Panc1 (cell line): ENCODE data around the gene PARP8. TPM values are rescaled to one million over a fixed set of nuclear protein-coding genes. Genes with fewer than 3 reads are reported as not detected.

ENCODE experiments used
- ATAC-seq: fragments of 200-7000 bp; cut with Tn5 transposase; 2 replicates; pipeline ENCODE4 v1.9.1; 2020; ENCODE audit warnings: mild to moderate bottlenecking, moderate library complexity
- BruUV-seq: library from RNA; stranded (reverse); fragments of 400-500 nt; replicated peaks from 2 replicates; lab custom pipeline; 2021; lab: Mats Ljungman, UMichigan
- CTCF ChIA-PET: fragments of 300-600 bp; sonication (Branson Sonifier 250); formaldehyde crosslinking; loops from one replicate; lab custom pipeline; 2022; ENCODE audit warnings: antibody characterized with exemption; lab: Charles Lee
- POLR2A ChIA-PET: fragments of 300-600 bp; sonication (Branson Sonifier 250); formaldehyde crosslinking; loops from one replicate; lab custom pipeline; 2022; ENCODE audit warnings: antibody characterized with exemption; lab: Charles Lee
- DNase-seq: peaks from one replicate; pipeline ENCODE4 v3.0.0-alpha.2; 2010; ENCODE audit warnings: low read depth, low spot score
- H3K27ac ChIP-seq: 2 replicates; pipeline ENCODE4 v1.5.1; 2011; ENCODE audit warnings: mild to moderate bottlenecking, low read length, inconsistent platforms
- H3K27me3 ChIP-seq: fragments of 200-500 bp; sonication (Bioruptor generic); 2 replicates; pipeline ENCODE4 v1.6.0; 2014; ENCODE audit warnings: low read length, inconsistent platforms; ENCODE audit not compliant: control insufficient read depth, insufficient read depth
- H3K36me3 ChIP-seq: fragments of 200-500 bp; sonication (Bioruptor generic); 2 replicates; pipeline ENCODE4 v1.5.1; 2014; ENCODE audit warnings: inconsistent platforms, mild to moderate bottlenecking, low read length, moderate library complexity; ENCODE audit not compliant: control insufficient read depth, insufficient read depth
- H3K4me1 ChIP-seq: 2 replicates; pipeline ENCODE4 v1.5.1; 2011; ENCODE audit warnings: inconsistent platforms, mild to moderate bottlenecking, low read length, moderate library complexity; ENCODE audit not compliant: control insufficient read depth, insufficient read depth
- H3K4me3 ChIP-seq, 2 experiments: 2 replicates each; pipeline ENCODE4 v1.5.1; 2011 to 2012; ENCODE audit warnings: low read depth in 2 of 2, low read length in 2 of 2, mild to moderate bottlenecking in 2 of 2, inconsistent platforms in 1 of 2, moderate library complexity in 1 of 2
- H3K9me3 ChIP-seq: fragments of 200-500 bp; sonication (Bioruptor generic); 2 replicates; pipeline ENCODE4 v1.5.1; 2014; ENCODE audit warnings: low read depth, mild to moderate bottlenecking, inconsistent platforms, low read length, moderate library complexity; ENCODE audit not compliant: control insufficient read depth, insufficient read depth
- POLR2AphosphoS5 ChIP-seq: IDR thresholded peaks from 2 replicates; pipeline ENCODE4 v1.6.1; 2012; ENCODE audit warnings: mild to moderate bottlenecking, low read depth, low read length, moderate library complexity
- SIN3A ChIP-seq: IDR thresholded peaks from 2 replicates; pipeline ENCODE4 v1.6.1; 2012; ENCODE audit warnings: low read depth, mild to moderate bottlenecking, low read length, moderate library complexity, borderline replicate concordance; ENCODE audit not compliant: insufficient read depth
- TCF7L2 ChIP-seq: IDR thresholded peaks from 2 replicates; pipeline ENCODE4 v1.6.1; 2011; ENCODE audit warnings: mild to moderate bottlenecking, low read depth, low read length, inconsistent platforms
- in situ Hi-C: cut with HindIII; loops from 2 replicates; pipeline ENCODE4 v1.10.0; 2016; ENCODE audit warnings: low sequenced_read_pairs, low pct_unique_long_range_greater_than_20kb
- intact Hi-C: fragments of 100-400 bp; cut with micrococcal nuclease; formaldehyde crosslinking; loops from one replicate; pipeline ENCODE4 v1.10.0; 2022; ENCODE audit not compliant: unreplicated experiment
- total RNA-seq: library from RNA; stranded (reverse); gene quantifications from one replicate; pipeline ENCODE4 v1.2.1, GENCODE V29; 2021; ENCODE audit not compliant: unreplicated experiment
- TF ChIP-seq, protein P1 (sequence below): fragments of 450-650 bp; IDR thresholded peaks from 2 replicates; pipeline ENCODE4 v1.5.1; 2017; ENCODE audit warnings: mild to moderate bottlenecking
- TF ChIP-seq, protein P2 (sequence below), 2 experiments: IDR thresholded peaks; 2 replicates each; pipeline ENCODE4 v1.6.1; 2011 to 2012; ENCODE audit warnings: low read depth in 2 of 2, control low read depth in 1 of 2, low read length in 1 of 2, mild to moderate bottlenecking in 1 of 2, moderate library complexity in 1 of 2; ENCODE audit not compliant: insufficient read depth in 1 of 2

Gene PARP8
- total RNA-seq, 1 experiment from 2014 or later = 20.2 TPM

DNA sequence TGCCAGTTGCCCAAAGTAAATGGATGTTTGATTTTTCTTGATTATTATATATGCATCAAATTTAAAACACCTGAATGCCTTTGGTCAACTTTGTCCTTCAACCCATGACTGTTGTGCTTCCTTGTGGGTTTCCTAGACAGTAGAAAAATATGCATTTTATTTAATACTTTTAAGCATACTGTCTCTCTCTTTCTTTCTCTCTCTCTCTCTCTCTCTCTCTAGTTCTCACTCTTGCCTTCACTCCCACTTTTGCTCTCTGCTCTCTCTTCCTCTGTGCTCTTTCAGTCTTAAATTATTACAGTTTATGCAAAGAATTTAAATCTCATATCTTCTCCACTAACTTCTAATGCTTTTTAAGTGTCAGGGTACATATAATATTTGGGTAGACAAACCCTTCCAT lies 173.0 kb downstream of the PARP8 start:
- POLR2A ChIA-PET = no interaction called here

DNA sequence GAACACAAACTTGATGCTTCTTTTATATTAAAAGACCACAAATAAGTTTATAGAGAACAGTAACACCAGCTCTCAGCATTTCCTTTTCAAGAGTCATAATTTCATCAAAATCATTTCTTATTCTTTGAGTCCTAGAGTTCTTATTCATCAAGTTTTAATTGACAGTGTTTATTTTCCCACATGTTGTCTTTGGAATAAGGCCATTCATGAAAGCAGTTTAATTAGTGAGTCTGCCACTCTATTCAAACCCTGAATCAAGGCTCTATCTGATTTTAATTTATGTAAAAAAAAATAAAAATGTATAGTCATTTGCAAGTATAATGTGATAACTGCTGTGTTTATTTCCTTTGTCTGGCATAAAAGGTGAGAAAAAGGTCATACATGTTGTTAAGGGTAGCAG lies 176.7 kb downstream of the PARP8 start:
- no peak overlapping the region for H3K27ac ChIP-seq
- H3K9me3 ChIP-seq = no peaks in the 10 kb centered on the region
- H3K4me1 ChIP-seq = no peaks in the 10 kb centered on the region
- no peak for ATAC-seq
- BruUV-seq = no TSS peak
- no peaks in the 10 kb centered on the region for H3K27me3 ChIP-seq
- TF ChIP-seq, protein P1, sequence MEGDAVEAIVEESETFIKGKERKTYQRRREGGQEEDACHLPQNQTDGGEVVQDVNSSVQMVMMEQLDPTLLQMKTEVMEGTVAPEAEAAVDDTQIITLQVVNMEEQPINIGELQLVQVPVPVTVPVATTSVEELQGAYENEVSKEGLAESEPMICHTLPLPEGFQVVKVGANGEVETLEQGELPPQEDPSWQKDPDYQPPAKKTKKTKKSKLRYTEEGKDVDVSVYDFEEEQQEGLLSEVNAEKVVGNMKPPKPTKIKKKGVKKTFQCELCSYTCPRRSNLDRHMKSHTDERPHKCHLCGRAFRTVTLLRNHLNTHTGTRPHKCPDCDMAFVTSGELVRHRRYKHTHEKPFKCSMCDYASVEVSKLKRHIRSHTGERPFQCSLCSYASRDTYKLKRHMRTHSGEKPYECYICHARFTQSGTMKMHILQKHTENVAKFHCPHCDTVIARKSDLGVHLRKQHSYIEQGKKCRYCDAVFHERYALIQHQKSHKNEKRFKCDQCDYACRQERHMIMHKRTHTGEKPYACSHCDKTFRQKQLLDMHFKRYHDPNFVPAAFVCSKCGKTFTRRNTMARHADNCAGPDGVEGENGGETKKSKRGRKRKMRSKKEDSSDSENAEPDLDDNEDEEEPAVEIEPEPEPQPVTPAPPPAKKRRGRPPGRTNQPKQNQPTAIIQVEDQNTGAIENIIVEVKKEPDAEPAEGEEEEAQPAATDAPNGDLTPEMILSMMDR = no peak
- no peak for TF ChIP-seq SIN3A
- TF ChIP-seq POLR2AphosphoS5 = no peak
- TF ChIP-seq, protein P2, sequence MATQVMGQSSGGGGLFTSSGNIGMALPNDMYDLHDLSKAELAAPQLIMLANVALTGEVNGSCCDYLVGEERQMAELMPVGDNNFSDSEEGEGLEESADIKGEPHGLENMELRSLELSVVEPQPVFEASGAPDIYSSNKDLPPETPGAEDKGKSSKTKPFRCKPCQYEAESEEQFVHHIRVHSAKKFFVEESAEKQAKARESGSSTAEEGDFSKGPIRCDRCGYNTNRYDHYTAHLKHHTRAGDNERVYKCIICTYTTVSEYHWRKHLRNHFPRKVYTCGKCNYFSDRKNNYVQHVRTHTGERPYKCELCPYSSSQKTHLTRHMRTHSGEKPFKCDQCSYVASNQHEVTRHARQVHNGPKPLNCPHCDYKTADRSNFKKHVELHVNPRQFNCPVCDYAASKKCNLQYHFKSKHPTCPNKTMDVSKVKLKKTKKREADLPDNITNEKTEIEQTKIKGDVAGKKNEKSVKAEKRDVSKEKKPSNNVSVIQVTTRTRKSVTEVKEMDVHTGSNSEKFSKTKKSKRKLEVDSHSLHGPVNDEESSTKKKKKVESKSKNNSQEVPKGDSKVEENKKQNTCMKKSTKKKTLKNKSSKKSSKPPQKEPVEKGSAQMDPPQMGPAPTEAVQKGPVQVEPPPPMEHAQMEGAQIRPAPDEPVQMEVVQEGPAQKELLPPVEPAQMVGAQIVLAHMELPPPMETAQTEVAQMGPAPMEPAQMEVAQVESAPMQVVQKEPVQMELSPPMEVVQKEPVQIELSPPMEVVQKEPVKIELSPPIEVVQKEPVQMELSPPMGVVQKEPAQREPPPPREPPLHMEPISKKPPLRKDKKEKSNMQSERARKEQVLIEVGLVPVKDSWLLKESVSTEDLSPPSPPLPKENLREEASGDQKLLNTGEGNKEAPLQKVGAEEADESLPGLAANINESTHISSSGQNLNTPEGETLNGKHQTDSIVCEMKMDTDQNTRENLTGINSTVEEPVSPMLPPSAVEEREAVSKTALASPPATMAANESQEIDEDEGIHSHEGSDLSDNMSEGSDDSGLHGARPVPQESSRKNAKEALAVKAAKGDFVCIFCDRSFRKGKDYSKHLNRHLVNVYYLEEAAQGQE (IDR thresholded peaks at IDR 0.05; ENCODE audit: insufficient read depth in 1 of 2, low read depth in 2 of 2, low read length in 1 of 2) = no peak
- TF ChIP-seq TCF7L2 = no peak
- no peaks in the 10 kb centered on the region; the same call in 1 of the 2 replicates for H3K36me3 ChIP-seq
- ChIA-PET CTCF (no interaction called here), POLR2A (no interaction called here)
- intact Hi-C loops (no loop called here), in situ Hi-C loops (no loop called here)
- no peak for DNase-seq
- H3K4me3 ChIP-seq = no peak overlapping the region

More for the DNA sequence above, 173.0 kb downstream of the PARP8 start:
- no peaks in the 10 kb centered on the region; the same call in 1 of the 2 replicates for H3K36me3 ChIP-seq
- CTCF ChIA-PET = no interaction called here
- in situ Hi-C loops (no loop called here), intact Hi-C loops (no loop called here)
- DNase-seq (no peak), ATAC-seq (no peak)
- H3K27ac ChIP-seq = no peak overlapping the region
- TF ChIP-seq, protein P1 = no peak
- TF ChIP-seq SIN3A (no peak), POLR2AphosphoS5 (no peak), TCF7L2 (no peak)
- TF ChIP-seq, protein P2 (IDR thresholded peaks at IDR 0.05; ENCODE audit: insufficient read depth in 1 of 2, low read depth in 2 of 2, low read length in 1 of 2) = no peak
- no peak overlapping the region for H3K4me3 ChIP-seq
- H3K27me3 ChIP-seq = no peaks in the 10 kb centered on the region
- no peaks in the 10 kb centered on the region for H3K9me3 ChIP-seq
- no peaks in the 10 kb centered on the region for H3K4me1 ChIP-seq
- BruUV-seq = no TSS peak
